Measurements from ENCODE around the gene SNX25.
"Not testable (repeated sequence)": the region's sequence is repeated elsewhere in the genome, so short reads cannot be mapped to it uniquely, and the experiment has no call there.

The SNX25 gene

DNA sequence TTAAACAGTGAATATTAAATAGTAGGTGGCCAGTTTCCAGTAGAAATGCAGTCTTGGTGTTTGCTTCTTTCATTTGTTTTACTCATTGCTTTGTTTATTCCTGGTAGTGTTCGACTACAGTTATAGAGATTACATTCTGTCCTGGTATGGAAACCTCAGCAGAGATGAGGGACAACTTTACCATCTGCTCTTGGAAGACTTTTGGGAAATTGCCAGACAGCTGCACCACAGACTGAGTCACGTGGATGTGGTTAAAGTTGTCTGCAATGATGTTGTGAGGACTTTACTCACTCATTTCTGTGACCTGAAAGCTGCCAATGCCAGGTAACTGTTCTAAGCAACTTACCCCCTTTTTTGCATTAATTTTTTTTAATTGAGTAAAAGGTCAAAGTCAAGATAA lies 49.3 kb downstream of the SNX25 start:
- DNase-seq (ENCODE audit: extremely low read depth in 1 of 2, low read depth in 1 of 2), result not testable (repeated sequence)

DNA sequence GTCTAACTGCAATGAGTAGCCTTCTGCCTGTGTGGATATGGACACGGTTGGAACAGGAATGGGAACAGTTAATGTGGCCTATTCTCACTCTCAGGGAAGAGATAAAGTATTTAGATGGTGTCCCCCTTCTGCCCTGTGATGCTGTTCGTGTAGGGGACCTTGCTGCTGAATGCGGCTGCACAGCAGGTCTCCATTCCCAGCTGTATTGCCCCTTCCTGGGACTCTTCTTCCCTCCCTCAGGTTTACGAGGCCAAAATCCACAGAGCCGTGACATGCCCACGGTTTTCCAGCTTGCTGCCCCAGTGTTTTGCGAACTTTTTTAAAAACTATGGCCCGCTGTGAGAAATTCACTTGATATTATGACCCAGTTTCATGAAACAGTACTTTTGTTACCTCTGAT lies 50.3 kb downstream of the SNX25 start:
- DNase-seq (ENCODE audit: extremely low read depth in 1 of 2, low read depth in 1 of 2), result no peak

DNA sequence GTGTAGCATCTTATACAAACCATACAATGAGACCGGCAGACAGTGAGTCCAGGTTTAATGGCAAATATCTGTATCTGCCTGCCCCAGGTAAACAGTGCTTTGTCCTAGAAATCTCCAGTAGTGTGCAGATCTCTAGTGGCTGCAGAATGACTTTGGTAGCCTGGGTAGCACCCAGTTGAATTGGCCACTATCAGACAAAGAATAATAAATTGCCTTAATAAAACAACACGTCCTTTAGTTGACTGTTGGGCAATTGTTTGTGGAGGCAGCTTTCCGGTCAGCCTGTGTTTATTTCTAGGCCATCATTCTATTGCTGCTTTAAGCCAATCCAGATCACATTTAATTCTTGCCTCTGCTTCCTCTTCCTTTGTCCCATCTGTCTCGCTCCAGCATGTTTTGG lies 52.5 kb downstream of the SNX25 start:
- no peak for DNase-seq (ENCODE audit: extremely low read depth in 1 of 2, low read depth in 1 of 2)

DNA sequence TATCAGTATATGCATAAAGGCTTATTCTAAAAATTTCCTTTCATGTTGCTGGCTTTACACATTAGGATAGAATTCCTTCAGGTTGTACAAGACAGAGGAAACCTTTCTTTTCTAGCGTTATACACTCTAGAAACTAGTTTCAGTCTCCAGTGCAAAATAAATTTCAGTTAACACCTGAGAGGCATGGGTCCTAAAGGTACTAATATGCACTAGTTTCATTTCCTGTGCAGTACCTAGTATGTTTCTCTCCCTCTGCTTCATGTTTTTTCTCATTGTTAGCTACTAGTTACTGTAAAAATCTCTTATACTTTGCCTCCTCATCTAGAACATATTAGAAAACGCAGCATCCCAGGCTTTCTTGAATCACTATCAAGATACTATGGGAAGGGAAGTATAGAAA lies 54.0 kb downstream of the SNX25 start:
- DNase-seq (ENCODE audit: extremely low read depth in 1 of 2, low read depth in 1 of 2), result no peak

DNA sequence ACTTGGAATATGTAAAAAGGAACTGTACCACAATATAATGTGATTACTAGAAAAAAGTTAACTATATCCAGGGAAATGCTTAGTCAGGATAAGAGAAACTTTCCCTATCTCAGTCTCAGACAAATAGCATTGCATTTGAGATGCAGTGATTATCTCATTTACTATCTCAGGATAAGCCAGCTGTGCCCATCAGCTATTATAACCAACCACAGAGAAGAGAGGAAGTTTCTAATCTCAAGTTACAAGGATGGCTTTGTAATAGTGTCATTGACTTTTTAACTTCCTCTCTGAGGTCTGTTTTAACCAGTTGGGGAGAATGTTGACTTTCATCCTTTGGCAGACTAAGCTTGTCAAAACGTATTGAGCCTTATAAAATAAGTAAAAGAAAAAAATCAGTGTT lies 56.5 kb downstream of the SNX25 start:
- no peak for DNase-seq (ENCODE audit: extremely low read depth in 1 of 2, low read depth in 1 of 2)

DNA sequence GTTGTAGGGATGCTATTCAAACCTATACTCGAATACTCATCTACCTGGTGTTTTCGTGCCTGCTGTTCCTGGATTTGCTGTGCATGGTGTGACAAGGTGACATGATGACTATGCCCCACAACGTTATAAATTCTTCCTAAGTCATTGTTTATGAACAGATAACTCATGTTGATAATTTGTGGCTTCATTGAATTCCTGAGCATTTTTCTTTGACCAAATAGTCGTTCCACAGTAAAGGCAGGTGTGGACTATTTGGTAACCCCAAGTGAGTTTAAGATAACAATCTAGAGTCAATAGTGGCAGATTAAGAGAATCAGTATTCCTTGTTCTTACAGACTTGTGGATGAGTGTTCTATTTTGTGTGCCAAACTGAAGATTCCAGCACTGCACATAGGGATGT lies 59.9 kb downstream of the SNX25 start:
- DNase-seq (ENCODE audit: extremely low read depth in 1 of 2, low read depth in 1 of 2), result no peak

DNA sequence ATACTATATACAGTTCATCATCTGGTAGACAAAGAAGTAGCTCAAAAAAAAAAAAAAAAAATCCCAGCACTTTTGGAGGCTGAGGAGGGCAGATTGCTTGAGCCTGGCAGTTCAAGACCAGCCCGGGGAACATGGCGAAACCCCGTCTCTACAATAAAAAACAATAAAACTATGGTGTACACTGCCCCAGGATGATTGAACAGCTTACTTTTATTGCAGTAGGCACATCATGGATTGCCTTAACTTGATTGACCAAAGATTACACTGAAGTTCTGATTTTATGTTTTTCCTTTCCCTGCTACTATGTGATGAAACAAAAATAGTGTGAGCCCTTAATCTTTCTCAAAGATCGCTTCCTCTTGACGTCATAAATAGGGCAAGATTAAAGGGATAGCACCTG lies 60.6 kb downstream of the SNX25 start:
- DNase-seq (ENCODE audit: extremely low read depth in 1 of 2, low read depth in 1 of 2), result no peak

DNA sequence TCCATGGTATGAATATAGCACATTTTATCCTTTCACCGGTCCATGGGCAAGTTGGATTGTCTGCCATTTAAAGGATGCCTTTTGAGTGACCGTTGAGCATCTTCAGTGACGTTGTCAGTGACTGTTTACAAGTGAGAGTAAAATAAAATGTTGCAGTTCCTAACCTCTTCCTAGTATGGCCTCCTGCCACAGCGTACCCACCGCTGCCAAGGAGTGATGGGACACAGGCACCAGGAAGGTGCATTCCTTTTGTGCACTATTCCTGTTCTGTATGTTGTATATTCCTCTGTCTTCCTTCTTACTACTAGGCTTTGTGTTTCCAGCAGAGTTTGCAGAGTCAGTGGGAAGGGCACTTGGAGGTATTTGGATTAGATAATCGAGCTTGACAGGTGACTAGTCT lies 61.5 kb downstream of the SNX25 start:
- no peak for DNase-seq (ENCODE audit: extremely low read depth in 1 of 2, low read depth in 1 of 2)

DNA sequence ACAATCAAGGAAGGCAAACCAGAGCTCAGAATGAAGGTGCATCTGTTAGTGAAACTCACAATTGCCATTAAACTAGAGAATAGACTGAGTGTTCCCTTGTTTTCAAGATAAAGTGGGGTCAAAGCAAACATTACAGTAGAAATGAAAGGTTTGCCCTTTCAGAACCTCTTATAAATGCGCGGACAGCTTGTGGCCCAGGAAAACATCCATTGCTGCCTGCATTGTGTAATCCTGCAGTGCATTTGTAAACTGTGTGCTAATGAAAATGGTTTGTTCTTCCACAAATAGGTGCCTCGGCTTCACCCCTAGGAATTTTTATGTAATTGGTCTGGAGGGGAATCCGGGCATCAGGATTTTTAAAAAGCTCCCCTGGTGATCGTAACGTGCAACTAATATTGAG lies 62.8 kb downstream of the SNX25 start:
- no peak for DNase-seq (ENCODE audit: extremely low read depth in 1 of 2, low read depth in 1 of 2)

DNA sequence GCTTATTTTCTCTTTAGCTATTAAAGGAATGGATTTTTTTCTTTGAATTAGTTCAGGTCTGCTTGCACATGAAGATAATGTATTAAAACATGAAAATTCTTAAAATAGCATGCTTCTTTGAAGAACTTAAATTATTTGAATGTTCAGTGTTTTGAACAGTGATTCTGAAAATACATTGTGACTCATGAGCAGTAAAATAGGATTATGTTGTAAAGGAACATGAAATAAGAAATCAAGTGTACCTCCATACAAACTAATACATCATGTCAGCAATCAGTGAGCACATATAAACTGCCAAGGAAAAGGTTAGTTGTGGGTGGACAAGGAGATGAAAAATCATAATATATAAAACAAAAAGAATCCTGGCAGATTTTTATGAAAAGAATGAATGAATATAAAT lies 66.1 kb downstream of the SNX25 start:
- DNase-seq (ENCODE audit: extremely low read depth in 1 of 2, low read depth in 1 of 2), result no peak

DNA sequence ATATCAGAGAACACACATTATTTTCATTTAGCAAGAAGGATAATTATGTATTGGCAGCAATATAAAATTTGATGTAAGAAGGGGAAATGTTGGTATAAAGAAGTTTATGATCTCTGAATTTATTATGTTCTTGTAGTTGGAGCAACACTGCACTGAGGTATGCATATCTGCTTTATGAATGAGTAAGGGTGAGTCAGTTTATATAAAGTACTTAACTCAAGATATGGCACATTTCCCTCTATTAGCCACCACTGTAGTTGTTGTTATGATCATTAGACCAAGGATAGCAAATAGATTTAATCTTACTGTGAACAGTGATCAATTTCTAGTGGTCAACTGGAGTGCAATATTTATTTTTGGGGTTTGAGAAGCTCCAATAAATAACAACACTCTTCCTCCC lies 66.6 kb downstream of the SNX25 start:
- no peak for DNase-seq (ENCODE audit: extremely low read depth in 1 of 2, low read depth in 1 of 2)

DNA sequence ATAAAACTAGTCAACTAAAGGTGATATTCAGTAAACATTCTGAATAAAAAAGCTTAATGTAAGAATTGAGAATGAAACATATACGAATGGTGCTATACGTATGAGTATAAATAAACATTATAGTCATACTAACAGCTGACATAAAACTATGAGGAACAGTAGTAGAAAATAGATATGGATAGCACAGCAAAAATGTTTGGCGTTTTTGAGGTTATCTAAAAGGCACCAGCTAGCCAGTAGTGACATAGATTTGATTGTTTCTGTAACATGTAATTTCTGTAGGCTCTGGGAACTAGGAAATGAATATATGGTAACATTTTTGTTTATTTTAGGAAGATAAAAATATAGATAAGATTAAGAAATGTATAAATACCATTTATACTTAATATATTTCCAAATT lies 69.3 kb downstream of the SNX25 start:
- DNase-seq (ENCODE audit: extremely low read depth in 1 of 2, low read depth in 1 of 2), result no peak

DNA sequence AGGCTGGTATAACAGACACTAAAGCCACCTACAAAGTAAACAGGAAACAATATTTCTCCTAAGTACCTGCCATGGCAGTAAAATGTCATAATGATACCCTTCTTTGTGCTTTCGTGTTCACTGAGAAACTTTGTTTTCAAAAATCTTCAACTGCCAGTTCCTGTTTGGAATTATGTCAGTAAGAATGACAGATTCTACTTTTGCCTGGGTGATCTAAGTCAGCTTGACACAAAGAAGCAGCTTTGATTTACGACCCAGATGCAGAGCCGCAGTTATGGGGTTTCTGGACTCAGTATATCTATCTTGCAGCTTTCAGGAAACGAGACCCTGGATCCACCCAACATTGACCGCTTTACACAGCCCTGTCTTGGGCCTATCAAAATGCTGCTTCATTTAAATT lies 71.2 kb downstream of the SNX25 start:
- no peak for DNase-seq (ENCODE audit: extremely low read depth in 1 of 2, low read depth in 1 of 2)

DNA sequence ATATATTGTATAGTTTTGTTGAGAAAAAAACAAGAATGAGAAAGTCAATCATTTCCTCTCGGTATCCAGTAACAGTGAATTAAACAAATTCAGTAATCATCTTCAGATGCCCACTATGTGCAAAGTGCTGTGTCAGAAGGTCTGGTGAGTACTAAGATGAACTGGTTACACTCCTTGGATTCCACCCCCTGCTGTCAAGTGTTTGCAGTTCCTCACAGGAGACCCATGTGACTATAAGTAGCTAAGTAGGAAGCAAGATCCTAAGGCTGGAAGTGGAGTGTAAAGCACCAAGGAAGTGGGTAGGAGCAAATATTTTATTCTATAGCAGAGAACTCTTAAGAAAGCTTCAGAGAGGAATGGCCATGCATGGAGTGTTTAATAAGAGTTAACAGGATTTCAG lies 73.6 kb downstream of the SNX25 start:
- no peak for DNase-seq (ENCODE audit: extremely low read depth in 1 of 2, low read depth in 1 of 2)

DNA sequence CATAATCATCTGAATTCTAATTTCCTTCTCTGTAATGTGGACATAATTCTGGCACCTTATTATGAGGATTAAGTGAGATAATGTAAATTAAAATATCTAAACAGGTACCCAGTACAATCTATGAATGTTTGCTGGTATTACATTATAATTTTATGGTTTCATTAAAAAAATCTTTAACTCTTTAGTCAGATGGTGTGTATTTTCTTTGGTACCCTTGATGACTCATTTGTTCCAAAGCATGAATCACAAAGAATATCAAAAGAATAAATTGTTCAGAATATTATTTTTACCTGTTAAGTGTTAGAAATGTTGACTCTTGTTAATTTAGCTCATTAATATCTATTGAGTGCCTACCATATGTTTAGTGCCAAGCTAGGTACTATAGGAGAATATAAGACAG lies 74.3 kb downstream of the SNX25 start:
- DNase-seq (ENCODE audit: extremely low read depth in 1 of 2, low read depth in 1 of 2), result no peak

DNA sequence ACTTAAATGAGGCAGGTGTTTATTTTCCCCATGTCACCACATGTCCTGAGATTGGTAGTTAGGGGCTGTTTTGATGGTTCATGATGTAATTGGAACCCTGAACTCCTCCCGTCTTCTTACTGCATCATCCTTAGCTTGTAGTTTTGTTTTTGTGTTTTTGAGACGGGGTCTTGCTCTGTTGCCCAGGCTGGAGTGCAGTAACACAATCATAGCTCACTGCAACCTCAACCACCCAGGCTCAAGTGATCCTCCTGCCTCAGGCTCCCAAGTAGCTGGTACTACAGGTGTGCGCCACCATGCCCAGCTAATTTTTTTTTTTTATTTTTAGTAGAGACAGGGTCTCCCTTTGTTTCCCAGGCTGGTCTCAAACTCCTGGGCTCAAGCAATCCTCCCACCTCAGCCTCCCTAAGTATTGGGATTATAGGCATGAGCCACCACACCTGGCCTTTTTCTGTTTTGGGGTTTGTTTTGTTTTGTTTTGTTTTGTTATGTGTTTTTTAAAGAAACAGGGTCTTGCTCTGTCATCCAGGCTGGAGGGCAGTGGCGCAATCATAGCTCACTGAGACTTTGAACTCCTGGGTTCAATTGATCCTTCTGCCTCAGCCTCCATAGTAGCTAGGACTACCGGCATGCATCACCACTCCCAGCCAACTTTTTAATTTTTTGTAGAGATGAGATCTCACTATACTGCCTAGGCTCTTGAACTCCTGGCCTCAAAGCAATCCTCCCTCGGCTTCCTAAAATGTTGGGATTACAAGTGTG lies 76.4 kb downstream of the SNX25 start:
- no peak for DNase-seq (ENCODE audit: extremely low read depth in 1 of 2, low read depth in 1 of 2)

DNA sequence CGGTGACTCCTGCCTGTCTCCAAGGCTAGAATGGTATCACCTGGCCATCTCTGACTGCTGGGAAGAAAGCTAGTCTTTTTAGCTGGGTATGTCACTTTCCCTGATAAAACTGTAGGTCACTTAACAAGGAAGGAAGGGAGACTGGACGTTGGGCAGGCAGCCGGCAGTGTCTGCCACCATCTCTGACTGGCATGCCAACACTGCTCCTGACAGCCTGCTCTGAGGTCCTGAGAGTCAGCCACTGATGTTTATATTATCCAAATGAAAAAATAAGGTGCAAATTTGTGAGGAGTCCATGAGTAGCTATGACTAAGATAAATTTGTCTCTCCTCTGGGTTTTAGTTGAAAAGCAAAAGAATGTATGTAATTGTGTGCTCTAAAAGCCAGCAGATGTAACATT lies 77.2 kb downstream of the SNX25 start:
- DNase-seq (ENCODE audit: extremely low read depth in 1 of 2, low read depth in 1 of 2), result no peak

DNA sequence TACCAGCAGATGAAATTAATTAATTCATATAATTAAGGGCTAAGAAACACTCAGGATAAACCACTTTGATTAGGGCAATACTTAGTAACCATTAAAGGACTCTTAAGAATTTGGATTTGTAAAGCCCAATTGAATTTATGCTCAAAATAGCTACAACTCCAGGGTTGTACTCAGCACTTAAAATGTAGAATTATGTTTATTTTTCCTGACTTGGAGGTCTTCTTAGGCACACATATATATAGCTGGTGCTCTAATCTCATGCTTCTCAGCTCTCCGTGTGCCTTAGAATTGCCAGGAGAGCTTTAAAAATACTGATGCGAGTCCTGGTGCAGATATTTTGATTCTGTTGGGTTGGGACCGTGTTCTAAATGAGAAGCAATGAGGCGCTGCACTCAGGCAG lies 77.6 kb downstream of the SNX25 start:
- DNase-seq (ENCODE audit: extremely low read depth in 1 of 2, low read depth in 1 of 2), result no peak

DNA sequence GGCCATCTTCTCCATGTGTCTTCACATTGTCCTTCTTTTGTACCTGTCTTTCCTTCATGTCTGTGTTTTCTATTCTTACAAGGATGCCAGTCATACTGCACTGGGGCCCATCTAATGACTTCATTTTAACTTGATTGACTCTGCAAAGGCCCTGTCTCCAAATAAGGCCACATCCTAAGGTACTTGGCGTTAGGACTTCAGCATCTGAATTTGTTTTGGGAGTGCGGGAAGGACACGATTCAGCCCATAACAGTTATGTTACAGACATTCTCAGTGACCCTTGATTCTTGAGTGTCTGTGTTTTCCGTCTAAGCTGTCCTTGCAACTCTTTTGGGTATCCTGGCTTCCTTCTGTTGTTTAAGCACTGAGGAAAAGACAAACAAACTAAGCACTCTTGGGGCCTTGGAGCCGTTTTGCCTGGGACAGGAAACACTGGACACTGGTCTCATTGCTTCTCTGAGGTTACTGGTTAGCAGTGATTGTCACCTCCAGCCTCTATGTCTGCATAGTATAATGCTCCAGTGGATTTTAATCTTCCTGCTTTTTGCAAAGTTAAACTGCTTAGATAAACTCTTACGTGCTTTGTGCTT lies 80.7 kb downstream of the SNX25 start:
- DNase-seq (ENCODE audit: extremely low read depth in 1 of 2, low read depth in 1 of 2), result no peak

DNA sequence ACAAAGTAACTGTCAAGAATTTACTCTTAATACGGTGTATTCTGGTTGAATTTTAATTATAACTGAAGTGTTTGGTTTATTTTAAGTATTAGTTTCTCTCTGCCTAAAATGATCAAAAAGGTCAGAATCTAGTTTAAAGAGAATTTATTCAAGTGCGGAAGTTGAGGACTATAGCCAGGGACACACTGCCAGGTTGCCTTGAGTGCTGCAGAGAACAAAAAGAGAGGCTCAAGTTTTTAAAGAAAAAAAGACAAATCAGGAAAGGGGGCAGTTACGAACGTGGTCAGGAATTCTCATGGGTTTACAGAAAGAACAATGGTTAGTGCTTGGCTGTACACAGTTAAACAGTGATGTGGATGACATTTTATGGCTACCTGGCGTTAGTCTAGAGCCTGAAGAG lies 81.3 kb downstream of the SNX25 start:
- no peak for DNase-seq (ENCODE audit: extremely low read depth in 1 of 2, low read depth in 1 of 2)

DNA sequence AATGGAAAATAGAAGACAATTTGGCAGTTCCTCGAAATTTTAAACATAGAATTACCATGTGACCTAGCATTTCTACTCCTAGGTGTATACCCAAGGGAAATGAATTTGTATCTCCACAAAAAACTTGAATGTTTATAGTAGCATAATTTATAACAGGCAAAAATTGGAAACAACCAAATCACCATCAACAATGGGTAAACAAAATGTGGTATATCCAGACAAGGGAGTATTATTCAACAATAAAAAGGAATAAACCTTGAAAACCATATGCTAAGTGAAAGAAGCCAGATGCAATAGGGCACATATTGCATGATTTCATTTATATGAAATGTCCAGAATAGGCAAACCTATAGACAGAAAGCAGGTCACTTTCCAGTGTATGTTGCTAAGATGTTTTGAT lies 83.8 kb downstream of the SNX25 start:
- DNase-seq (ENCODE audit: extremely low read depth in 1 of 2, low read depth in 1 of 2), result no peak

DNA sequence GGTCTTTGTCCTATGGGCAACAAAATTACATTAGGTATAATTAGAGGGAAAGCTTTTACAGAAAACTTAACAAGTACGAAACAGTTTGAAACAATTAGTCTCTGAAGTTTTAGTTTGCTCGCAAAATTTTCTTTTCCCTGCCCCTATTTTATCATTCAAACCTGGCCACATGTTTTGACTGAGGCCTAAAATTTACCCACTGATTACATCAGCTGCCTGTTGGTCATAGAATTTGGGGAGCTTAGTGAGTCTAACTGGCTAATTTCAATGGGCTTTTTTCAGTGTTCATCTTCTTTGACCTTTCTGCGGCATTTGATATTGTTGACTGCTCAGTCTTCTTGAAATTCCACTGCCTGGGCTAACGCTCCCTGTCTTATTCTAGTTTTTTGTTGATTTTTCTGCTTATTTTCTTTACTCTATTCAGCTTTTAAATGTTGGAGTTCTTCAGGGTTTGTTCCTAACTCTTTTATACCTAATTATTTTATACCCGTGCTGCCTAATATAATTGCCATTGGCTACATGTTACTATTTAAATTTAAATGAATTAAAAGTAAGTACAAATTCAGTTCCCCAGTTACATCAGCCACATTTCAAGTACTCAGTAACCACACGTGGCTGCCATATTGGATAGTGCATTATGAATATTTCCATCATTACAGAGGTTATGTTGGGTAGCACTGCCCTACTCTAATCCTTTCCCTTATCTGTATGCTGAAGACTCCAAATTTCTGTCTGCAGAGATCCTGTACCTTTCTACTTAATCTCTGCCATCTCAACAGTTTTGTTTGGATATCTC lies 87.5 kb downstream of the SNX25 start:
- DNase-seq (ENCODE audit: extremely low read depth in 1 of 2, low read depth in 1 of 2), result no peak

All from activated CD8-positive, alpha-beta memory T cell treated with anti-CD3 and anti-CD28 coated beads for 1 hour (primary cell).